ENCODE results near the gene MYL7. TPM values are rescaled to one million over a fixed set of nuclear protein-coding genes. Genes with fewer than 3 reads are reported as not detected.

MYL7 gene
- total RNA-seq, 1 experiment from 2014 or later: not detected

DNA sequence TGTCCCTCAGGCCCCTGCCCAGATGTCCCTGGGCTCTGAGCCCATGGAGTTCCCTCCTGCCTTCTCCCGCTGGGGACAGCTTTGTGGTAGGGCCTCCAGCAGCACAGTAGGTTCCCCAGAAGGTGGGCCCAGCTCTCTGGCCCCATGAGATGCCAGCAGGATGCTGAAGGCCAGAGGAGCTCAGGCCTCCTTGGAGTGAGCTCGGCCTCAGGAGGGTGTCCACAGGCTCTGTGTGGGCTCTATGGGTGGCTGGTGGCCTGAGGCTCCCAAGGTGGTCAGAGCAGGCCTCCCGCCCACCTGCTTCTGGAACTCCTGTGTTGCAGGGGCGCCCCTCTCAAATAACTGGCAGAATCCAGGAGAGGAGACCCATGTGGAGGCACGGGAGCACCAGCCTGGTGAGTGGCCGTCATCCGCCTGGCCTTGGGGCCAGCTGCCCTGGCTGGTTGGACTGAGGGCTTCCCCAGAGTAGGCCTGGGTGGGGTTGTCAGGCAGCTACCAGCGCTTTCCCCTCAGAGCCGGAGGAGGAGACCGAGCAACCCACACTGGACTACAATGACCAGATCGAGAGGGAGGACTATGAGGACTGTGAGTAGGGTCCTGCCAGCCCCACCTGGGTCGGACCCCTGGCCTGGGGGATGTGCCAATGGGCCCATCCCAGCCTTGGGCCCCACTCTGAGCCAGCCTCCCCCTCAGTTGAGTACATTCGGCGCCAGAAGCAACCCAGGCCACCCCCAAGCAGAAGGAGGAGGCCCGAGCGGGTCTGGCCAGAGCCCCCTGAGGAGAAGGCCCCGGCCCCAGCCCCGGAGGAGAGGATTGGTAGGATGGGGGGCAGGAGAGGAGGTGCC is 33.8 kb downstream of the MYL7 start:
- intact Hi-C loops (cut with micrococcal nuclease): no loop called here
- ChIA-PET POLR2A (no interaction called here), RAD21 (ENCODE audit: low non-redundant PET in 1 of 2, low total read pairs in 2 of 2, uncharacterized antibody in 2 of 2, unreplicated experiment in 2 of 2) (no interaction called here), CTCF (no interaction called here)
- no peak overlapping the region for H2AFZ ChIP-seq (ENCODE audit: low read depth, low read length, poor library complexity, severe bottlenecking)
- H3K9me2 ChIP-seq (ENCODE audit: insufficient read depth): no peaks in the 10 kb centered on the region
- no peak overlapping the region for H3K9ac ChIP-seq (ENCODE audit: low read length)
- no peaks in the 10 kb centered on the region for H3K79me2 ChIP-seq (ENCODE audit: insufficient read depth, low read length)
- ATAC-seq (no peak), DNase-seq (ENCODE audit: low read depth, low spot score) (no peak)
- H3K4me2 ChIP-seq (ENCODE audit: low read length): no peak overlapping the region
- no peak overlapping the region for H3K4me3 ChIP-seq (replicated peaks in 1 of 2; ENCODE audit: low read depth in 1 of 2, low read length in 2 of 2)
- no peaks in the 10 kb centered on the region for H3K27me3 ChIP-seq (ENCODE audit: insufficient read depth, low read length)
- TF ChIP-seq FOSL1 (IDR thresholded peaks at IDR 0.05; ENCODE audit: low read depth): no peak
- TF ChIP-seq CBX3 (IDR thresholded peaks at IDR 0.05; ENCODE audit: low read depth): no peak
- no peak for TF ChIP-seq POLR2A (IDR thresholded peaks at IDR 0.05; ENCODE audit: borderline replicate concordance, extremely low read depth, insufficient read depth, insufficient read length)
- TF ChIP-seq SIN3A (IDR thresholded peaks at IDR 0.05; ENCODE audit: low read depth): no peak
- TF ChIP-seq POLR2AphosphoS5 (IDR thresholded peaks at IDR 0.05; ENCODE audit: low read depth, low read length): no peak
- TF ChIP-seq, protein P1, sequence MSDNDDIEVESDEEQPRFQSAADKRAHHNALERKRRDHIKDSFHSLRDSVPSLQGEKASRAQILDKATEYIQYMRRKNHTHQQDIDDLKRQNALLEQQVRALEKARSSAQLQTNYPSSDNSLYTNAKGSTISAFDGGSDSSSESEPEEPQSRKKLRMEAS (IDR thresholded peaks at IDR 0.05): no peak
- TF ChIP-seq TCF7L2 (IDR thresholded peaks at IDR 0.05; ENCODE audit: borderline replicate concordance, extremely low read depth, insufficient read depth, insufficient read length): no peak
- no peak for TF ChIP-seq JUND (IDR thresholded peaks at IDR 0.05)
- TF ChIP-seq ZFX (IDR thresholded peaks at IDR 0.05): no peak
- no peak for TF ChIP-seq SP1 (IDR thresholded peaks at IDR 0.05; ENCODE audit: low read depth)
- TF ChIP-seq ELF1 (IDR thresholded peaks at IDR 0.05; ENCODE audit: borderline replicate concordance, low read depth): no peak
- TF ChIP-seq RAD21 (IDR thresholded peaks at IDR 0.05; ENCODE audit: low read depth): no peak
- TF ChIP-seq, protein P2, sequence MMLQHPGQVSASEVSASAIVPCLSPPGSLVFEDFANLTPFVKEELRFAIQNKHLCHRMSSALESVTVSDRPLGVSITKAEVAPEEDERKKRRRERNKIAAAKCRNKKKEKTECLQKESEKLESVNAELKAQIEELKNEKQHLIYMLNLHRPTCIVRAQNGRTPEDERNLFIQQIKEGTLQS (IDR thresholded peaks at IDR 0.05): no peak
- H3K27ac ChIP-seq (ENCODE audit: low read depth, low read length): no peak overlapping the region
- peaks cover 0 to 6% of the 10 kb centered on the region in 2 experiments; a peak in 2 of 4 replicates for H3K4me1 ChIP-seq (ENCODE audit: control insufficient read depth in 1 of 2, insufficient read depth in 2 of 2, low read length in 2 of 2)
- no peaks in the 10 kb centered on the region for H3K9me3 ChIP-seq (ENCODE audit: control insufficient read depth in 1 of 2, insufficient read depth in 1 of 2, low read depth in 1 of 2, low read length in 2 of 2)
- H3K36me3 ChIP-seq (ENCODE audit: control insufficient read depth in 1 of 2, insufficient read depth in 2 of 2, low read length in 2 of 2): no peaks in the 10 kb centered on the region
- H4K20me1 ChIP-seq (ENCODE audit: insufficient read depth): no peaks in the 10 kb centered on the region
- BruUV-seq (replicated peaks): no TSS peak

Data from HCT116 (cell line).